Natural killer cell treated with Interleukin-12 subunit alpha and Interleukin-12 subunit beta and Interleukin-15 and Interleukin-18, amount 100 ng/mL, for 72 hours (primary cell): ENCODE data around the gene BZW1. TPM values are rescaled to one million over a fixed set of nuclear protein-coding genes. Genes with fewer than 3 reads are reported as not detected.
"Not testable (repeated sequence)": the region's sequence is repeated elsewhere in the genome, so short reads cannot be mapped to it uniquely, and the experiment has no call there.

ENCODE experiments used
- ATAC-seq, 2 donors: fragments of 150-1000 bp; cut with Tn5 transposase in 1 of 2; sonication (Bioruptor Pico), chemical (Tn5 transposase) in 1 of 2; 2 replicates each; pipeline ENCODE4 v1.10.0; 2021
- DNase-seq: peaks from one replicate; pipeline ENCODE4 v3.0.0; 2022; ENCODE audit warnings: low spot score
- H3K27ac Mint-ChIP-seq, 2 donors: 1 replicate in 1 of 2; 2 replicates in 1 of 2; pipeline ENCODE4 v1.8.0; 2022; ENCODE audit warnings: mixed read lengths in 2 of 2, mild to moderate bottlenecking in 1 of 2, moderate library complexity in 1 of 2
- H3K27me3 Mint-ChIP-seq, 2 donors: 1 replicate in 1 of 2; 2 replicates in 1 of 2; pipeline ENCODE4 v1.8.0; 2022; ENCODE audit warnings: mixed read lengths in 2 of 2
- H3K36me3 Mint-ChIP-seq: one replicate; pipeline ENCODE4 v1.8.0; 2022; ENCODE audit warnings: mixed read lengths
- H3K4me1 Mint-ChIP-seq, 2 donors: 1 replicate in 1 of 2; 2 replicates in 1 of 2; pipeline ENCODE4 v1.8.0; 2022; ENCODE audit warnings: low read depth in 2 of 2, mixed read lengths in 2 of 2, mild to moderate bottlenecking in 1 of 2
- H3K4me3 Mint-ChIP-seq: one replicate; pipeline ENCODE4 v1.8.0; 2022; ENCODE audit warnings: mixed read lengths
- H3K9me3 Mint-ChIP-seq: 2 replicates; pipeline ENCODE4 v1.8.0; 2022; ENCODE audit warnings: mixed read lengths
- total RNA-seq, 2 donors: library from RNA; stranded (reverse); gene quantifications; one replicate each; pipeline ENCODE4 v1.2.3, GENCODE V29; 2022

BZW1 gene
- total RNA-seq, 2 donors from 2014 or later = 327 to 422 TPM

GRCh38 chr2:200800458-200800857 is 11.3 kb upstream of the BZW1 start:
- H3K4me3 Mint-ChIP-seq = no peak overlapping the region
- no peaks in the 10 kb centered on the region for H3K36me3 Mint-ChIP-seq
- H3K4me1 Mint-ChIP-seq = peaks cover 0 to 3% of the 10 kb centered on the region in 2 donors
- peaks cover 5% of the 10 kb centered on the region for H3K9me3 Mint-ChIP-seq
- H3K27ac Mint-ChIP-seq = no peak overlapping the region
- ATAC-seq = no peak
- no peak for DNase-seq
- peaks cover 0 to 9% of the 10 kb centered on the region in 2 donors for H3K27me3 Mint-ChIP-seq

- not testable (repeated sequence) for H3K27me3 Mint-ChIP-seq
Measured at GRCh38 chr2:200801431-200801830, 10.3 kb upstream of the BZW1 start.

GRCh38 chr2:200809506-200810251 is 2.0 kb upstream of the BZW1 start:
- Mint-ChIP-seq H3K27me3 (peaks cover 0 to 2% of the 10 kb centered on the region in 2 donors), H3K4me1 (peaks cover 30 to 40% of the 10 kb centered on the region in 2 donors), H3K27ac (peak overlapping the region; percentile 91 to 95), H3K36me3 (peaks cover 20% of the 10 kb centered on the region), H3K4me3 (peak overlapping the region; percentile 83), H3K9me3 (no peaks in the 10 kb centered on the region)
- no peak for DNase-seq
- ATAC-seq = no peak

More at GRCh38 chr2:200801431-200801830, 10.3 kb upstream of the BZW1 start:
- not testable (repeated sequence) for H3K4me1 Mint-ChIP-seq, H3K36me3 Mint-ChIP-seq, DNase-seq, H3K4me3 Mint-ChIP-seq, H3K27ac Mint-ChIP-seq, ATAC-seq, H3K9me3 Mint-ChIP-seq

- H3K4me1 Mint-ChIP-seq = peaks cover 37 to 48% of the 10 kb centered on the region in 2 donors
- DNase-seq (no peak), ATAC-seq (no peak)
- H3K36me3 Mint-ChIP-seq = peaks cover 27% of the 10 kb centered on the region
- H3K27ac Mint-ChIP-seq = peak overlapping the region; percentile 91 to 95
- peak overlapping the region; percentile 83 for H3K4me3 Mint-ChIP-seq
- no peaks in the 10 kb centered on the region for H3K9me3 Mint-ChIP-seq
- no peaks in the 10 kb centered on the region for H3K27me3 Mint-ChIP-seq
Measured at GRCh38 chr2:200810252-200810997, 1.3 kb upstream of the BZW1 start.

GRCh38 chr2:200810998-200811332 is 745 bp upstream of the BZW1 start:
- DNase-seq (no peak), ATAC-seq (no peak)
- peaks cover 41 to 53% of the 10 kb centered on the region in 2 donors for H3K4me1 Mint-ChIP-seq
- H3K4me3 Mint-ChIP-seq = peak overlapping the region; percentile 83
- peaks cover 33% of the 10 kb centered on the region for H3K36me3 Mint-ChIP-seq
- no peaks in the 10 kb centered on the region for H3K27me3 Mint-ChIP-seq
- no peaks in the 10 kb centered on the region for H3K9me3 Mint-ChIP-seq
- peak overlapping the region; percentile 91 to 95 for H3K27ac Mint-ChIP-seq

GRCh38 chr2:200812122-200813022 is 662 bp downstream of the BZW1 start:
- Mint-ChIP-seq H3K4me3 (peak overlapping the region; percentile 96), H3K27ac (peak overlapping the region; percentile 91 to 95), H3K27me3 (no peaks in the 10 kb centered on the region), H3K9me3 (no peaks in the 10 kb centered on the region), H3K36me3 (peaks cover 47% of the 10 kb centered on the region), H3K4me1 (peaks cover 52 to 64% of the 10 kb centered on the region in 2 donors)
- DNase-seq = peak; percentile 90
- peak; percentile 76 to 77 for ATAC-seq

- H3K4me1 Mint-ChIP-seq = peaks cover 59 to 66% of the 10 kb centered on the region in 2 donors
- peak overlapping the region; percentile 96 for H3K4me3 Mint-ChIP-seq
- H3K27me3 Mint-ChIP-seq = no peaks in the 10 kb centered on the region
- H3K27ac Mint-ChIP-seq = peak overlapping the region; percentile 77 to 87
- H3K36me3 Mint-ChIP-seq = peaks cover 63% of the 10 kb centered on the region
- no peaks in the 10 kb centered on the region for H3K9me3 Mint-ChIP-seq
- ATAC-seq (no peak), DNase-seq (no peak)
Measured at GRCh38 chr2:200814276-200814815, 2.6 kb downstream of the BZW1 start.

- no peak for DNase-seq
- Mint-ChIP-seq H3K36me3 (peaks cover 63% of the 10 kb centered on the region), H3K27me3 (no peaks in the 10 kb centered on the region), H3K4me1 (peaks cover 55 to 60% of the 10 kb centered on the region in 2 donors), H3K27ac (peak overlapping the region; percentile 77 to 87), H3K9me3 (no peaks in the 10 kb centered on the region), H3K4me3 (peak overlapping the region; percentile 96)
- no peak for ATAC-seq
Measured at GRCh38 chr2:200814917-200815316, 3.2 kb downstream of the BZW1 start.

GRCh38 chr2:200818732-200819131 is 7.0 kb downstream of the BZW1 start:
- H3K27me3 Mint-ChIP-seq, H3K4me3 Mint-ChIP-seq, H3K9me3 Mint-ChIP-seq, ATAC-seq, DNase-seq: not testable (repeated sequence)
- peak overlapping the region in 1 of 2 donors; percentile 87 for H3K27ac Mint-ChIP-seq
- H3K36me3 Mint-ChIP-seq = peaks cover 64% of the 10 kb centered on the region
- peaks cover 45 to 46% of the 10 kb centered on the region in 2 donors for H3K4me1 Mint-ChIP-seq

- no peak overlapping the region for H3K4me3 Mint-ChIP-seq
- H3K27me3 Mint-ChIP-seq = no peaks in the 10 kb centered on the region
- peaks cover 25 to 27% of the 10 kb centered on the region in 2 donors for H3K4me1 Mint-ChIP-seq
- peak overlapping the region; percentile 14 to 39 for H3K27ac Mint-ChIP-seq
- no peak for DNase-seq
- no peaks in the 10 kb centered on the region for H3K9me3 Mint-ChIP-seq
- ATAC-seq = no peak
- peaks cover 45% of the 10 kb centered on the region for H3K36me3 Mint-ChIP-seq
Measured at GRCh38 chr2:200820573-200821234, 9.0 kb downstream of the BZW1 start.

- H3K9me3 Mint-ChIP-seq = no peaks in the 10 kb centered on the region
- H3K27me3 Mint-ChIP-seq = no peaks in the 10 kb centered on the region
- H3K36me3 Mint-ChIP-seq = peaks cover 34% of the 10 kb centered on the region
- H3K4me1 Mint-ChIP-seq = peaks cover 16 to 19% of the 10 kb centered on the region in 2 donors
- H3K27ac Mint-ChIP-seq = no peak overlapping the region
- DNase-seq (no peak), ATAC-seq (no peak)
- no peak overlapping the region for H3K4me3 Mint-ChIP-seq
Measured at GRCh38 chr2:200821686-200822245, 10.1 kb downstream of the BZW1 start.

GRCh38 chr2:200828104-200828503 is 16.4 kb downstream of the BZW1 start:
- no peak for DNase-seq
- Mint-ChIP-seq H3K27me3 (no peaks in the 10 kb centered on the region), H3K9me3 (no peaks in the 10 kb centered on the region), H3K4me3 (no peak overlapping the region), H3K4me1 (peaks cover 5 to 7% of the 10 kb centered on the region in 2 donors), H3K27ac (no peak overlapping the region), H3K36me3 (no peaks in the 10 kb centered on the region)
- ATAC-seq = no peak
